HG02885 (cell line): ENCODE measurements around the gene PERM1.
"Not testable (repeated sequence)": the region's sequence is repeated elsewhere in the genome, so short reads cannot be mapped to it uniquely, and the experiment has no call there.

ENCODE experiments used
- ATAC-seq: cut with Tn5 transposase; IDR thresholded peaks from one replicate; pipeline ENCODE4 v1.9.1; 2021; ENCODE audit warnings: mild to moderate bottlenecking; ENCODE audit not compliant: unreplicated experiment, poor library complexity

PERM1 gene

GRCh38 chr1:980137-980571 is 1.7 kb downstream of the PERM1 start:
- ATAC-seq: no peak

DNA sequence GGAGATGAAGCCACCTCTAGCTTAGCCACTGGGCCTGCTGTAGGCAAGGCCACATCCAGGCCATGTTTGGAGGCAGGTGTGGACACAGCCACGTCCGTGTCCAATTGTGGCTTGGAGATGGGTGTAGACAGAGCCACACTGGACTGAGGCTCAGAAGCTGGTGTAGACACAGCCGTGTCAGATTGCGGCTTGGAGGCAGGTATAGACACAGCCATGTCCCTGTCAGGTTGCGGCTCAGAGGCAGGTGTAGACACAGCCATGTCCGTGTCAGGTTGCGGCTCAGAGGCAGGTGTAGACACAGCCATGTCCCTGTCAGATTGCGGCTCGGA is 2.2 kb downstream of the PERM1 start:
- ATAC-seq: no peak

GRCh38 chr1:978835-979743 is 2.8 kb downstream of the PERM1 start:
- ATAC-seq: no peak

DNA sequence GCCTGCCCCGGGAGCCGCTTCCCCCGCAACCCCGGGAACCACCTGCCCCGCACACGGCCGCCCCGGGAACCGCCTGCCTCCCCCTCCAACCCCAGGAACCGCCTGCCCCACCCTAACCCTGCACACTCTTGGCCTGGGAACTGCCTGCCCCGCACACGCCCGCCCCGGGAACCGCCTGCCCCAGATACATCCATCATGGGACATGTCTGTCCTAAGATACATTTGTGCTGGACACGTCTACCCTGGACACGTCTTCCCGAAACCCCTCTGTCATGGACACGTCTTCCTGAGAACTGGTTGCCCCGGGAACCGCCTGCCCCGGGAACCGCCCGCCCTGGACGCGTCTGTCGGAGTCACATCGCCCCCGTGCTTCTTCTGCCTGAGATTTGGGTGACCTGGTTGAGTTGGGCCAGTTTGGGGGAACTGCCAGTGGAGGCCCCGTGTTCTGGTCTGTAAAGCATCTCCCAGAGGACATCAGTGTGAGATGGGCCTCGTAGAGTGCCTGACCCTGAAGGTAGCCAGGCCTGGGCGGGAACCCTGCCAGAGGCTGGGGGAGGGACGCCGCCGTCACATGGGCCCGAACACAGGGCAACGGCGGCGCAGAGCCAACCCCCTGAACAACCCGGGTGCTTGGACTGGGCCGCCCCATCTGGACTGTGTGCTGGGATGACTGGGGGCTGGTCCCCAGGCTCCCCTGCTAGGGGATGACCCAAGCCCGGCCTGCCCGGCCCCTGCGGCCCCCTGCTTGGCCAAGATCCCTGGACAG is 3.6 kb downstream of the PERM1 start:
- no peak for ATAC-seq

GRCh38 chr1:976791-977190 is 5.1 kb downstream of the PERM1 start:
- ATAC-seq: not testable (repeated sequence)

DNA sequence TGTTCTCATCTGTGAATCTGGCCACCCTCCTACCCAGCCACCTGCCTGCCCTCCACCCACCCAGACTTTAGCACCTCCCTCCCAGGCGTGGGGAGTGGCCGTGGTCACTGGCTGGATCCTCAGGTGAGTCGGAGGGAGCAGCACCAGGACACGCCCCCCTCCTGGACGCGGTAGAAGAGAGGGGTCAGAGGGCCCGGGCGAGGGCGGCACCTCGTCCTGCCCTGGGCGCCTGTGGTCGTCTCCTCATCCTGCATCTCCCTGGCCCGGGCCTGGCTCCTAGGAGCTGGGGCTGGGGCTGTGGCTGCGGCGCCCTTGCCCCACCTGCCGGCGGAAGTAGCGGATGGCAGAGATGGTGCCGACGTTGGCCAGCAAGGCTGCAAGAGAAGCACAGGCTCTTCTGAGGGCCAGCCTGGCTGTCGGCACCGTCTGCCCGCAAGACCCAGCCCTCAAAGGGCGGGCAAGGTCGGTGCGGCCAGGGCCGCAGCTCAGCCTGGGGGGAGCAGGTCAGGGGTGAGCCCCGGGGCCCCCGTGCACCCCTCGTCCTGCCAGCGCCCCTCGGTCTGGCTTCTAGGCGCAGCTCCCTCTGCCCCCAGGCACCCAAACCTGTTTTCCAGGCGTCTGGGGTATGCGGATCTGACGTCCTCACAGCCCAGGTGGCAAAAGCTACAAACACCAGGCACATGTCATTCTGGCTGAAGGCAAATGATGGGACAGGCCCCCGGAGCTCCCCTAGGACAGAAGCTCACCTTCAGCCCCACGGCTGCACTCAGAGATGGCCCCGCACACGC is 5.8 kb downstream of the PERM1 start:
- no peak for ATAC-seq

- ATAC-seq: no peak
Observed at GRCh38 chr1:975365-975764, 6.5 kb downstream of the PERM1 start.

GRCh38 chr1:974687-975328 is 7.1 kb downstream of the PERM1 start:
- ATAC-seq: no peak

DNA sequence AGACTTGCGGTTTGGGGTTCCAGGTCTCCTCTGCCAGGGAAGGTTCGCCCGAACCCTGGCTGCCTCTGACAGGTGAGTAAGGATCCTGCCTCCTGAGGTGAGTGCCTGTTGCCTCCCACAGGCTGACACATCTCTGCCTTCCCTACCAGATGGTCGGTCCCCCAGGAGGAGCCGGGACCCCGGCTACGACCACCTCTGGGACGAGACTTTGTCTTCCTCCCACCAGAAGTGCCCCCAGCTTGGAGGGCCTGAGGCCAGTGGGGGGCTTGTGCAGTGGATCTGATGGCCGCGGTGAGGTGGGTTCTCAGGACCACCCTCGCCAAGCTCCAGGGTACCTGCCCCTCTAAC is 7.6 kb downstream of the PERM1 start:
- ATAC-seq: no peak

DNA sequence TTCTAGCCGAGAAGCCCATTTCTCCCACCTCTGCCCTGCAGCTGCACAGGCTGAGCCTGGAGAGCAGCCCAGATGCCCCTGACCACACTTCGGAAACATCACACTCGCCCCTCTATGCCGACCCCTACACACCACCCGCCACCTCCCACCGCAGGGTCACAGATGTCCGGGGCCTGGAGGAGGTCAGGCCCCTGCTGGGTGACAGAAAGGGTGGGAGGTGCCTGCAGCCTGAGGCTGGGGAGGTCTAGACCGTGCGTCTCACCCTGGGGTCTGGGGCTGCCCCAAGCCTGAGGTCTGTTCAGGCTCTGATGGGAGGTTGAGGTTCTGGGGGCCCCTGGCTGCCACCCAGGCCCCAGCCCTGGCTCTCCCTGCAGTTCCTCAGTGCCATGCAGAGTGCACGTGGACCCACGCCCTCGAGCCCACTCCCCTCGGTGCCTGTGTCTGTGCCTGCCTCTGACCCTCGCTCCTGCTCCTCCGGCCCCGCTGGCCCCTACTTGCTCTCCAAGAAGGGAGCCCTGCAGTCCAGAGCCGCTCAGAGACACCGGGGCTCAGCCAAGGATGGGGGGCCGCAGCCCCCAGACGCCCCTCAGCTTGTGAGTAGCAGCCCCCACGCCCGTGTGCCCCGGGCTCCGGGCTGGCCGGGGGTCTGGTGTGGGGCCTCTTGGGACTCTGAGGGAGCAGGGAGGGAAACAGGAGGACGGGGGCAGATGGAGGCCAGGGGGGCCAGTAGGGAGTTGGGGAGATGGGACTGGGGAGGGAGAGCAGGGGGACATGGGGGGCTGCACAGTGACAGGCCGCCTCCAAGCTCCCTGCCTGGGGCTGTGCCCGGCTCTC is 8.2 kb downstream of the PERM1 start:
- ATAC-seq: no peak

DNA sequence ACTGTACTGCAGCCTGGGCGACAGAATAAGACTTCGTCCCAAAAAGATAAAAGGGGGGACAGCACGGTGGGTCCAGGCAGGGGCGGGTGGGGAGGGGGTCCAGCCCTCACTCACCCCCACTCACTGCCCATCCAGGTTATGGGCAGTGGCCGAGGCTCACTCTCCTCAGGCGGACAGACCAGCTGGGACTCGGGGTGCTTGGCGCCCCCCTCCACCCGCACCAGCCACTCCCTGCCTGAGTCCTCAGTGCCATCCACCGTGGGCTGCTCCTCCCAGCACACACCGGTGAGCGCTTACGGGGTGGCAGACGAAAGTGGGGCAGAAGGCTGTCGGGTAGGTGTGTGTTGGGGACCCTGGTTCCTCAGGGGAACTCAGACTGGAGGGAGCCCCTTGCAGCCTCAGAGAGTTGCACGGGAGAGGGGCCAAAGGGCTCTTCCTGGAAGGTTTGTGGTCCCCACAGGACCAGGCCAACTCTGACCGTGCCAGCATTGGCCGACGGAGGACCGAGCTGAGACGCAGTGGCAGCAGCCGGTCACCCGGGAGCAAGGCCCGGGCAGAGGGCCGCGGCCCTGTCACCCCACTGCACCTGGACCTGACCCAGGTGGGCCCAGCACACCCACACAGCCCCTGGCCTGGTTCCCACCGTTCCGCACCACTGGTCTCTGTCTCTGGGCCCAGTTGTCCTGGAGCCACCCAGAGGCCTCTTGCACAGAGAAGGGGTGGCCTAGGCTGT is 9.0 kb downstream of the PERM1 start:
- ATAC-seq: no peak

DNA sequence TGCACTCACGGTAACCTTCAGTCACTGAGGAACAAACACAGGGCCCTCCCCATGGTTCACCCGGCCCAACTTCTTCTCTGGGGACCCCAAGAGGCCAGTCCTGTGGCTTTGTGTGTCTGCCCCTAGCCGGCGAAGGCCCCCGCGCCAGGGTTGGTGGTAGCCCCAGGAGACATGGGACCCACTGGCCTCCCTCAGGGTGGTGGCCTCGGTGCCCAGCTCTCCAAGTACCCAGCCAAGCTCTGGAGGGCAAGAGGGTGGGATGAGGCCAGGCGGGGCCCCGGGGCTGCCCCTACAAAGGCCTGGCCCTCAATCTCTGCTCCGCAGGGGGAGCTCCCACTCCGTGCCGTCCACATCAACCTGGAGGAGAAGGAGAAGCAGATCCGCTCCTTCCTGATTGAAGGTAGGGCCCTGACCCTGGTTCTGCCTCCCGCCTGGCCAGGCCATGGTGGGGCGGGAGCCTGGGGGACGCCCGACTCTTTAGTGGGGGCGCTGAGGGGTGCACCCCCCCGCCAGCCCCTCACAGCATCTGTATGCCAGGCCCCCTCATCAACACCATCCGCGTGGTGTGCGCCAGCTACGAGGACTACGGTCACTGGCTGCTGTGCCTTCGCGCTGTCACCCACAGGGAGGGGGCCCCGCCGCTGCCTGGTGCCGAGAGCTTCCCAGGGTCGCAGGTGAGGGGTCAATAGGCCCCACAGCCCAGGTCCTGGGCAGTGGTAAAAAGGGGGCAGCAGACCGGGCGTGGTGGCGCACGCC is 10.0 kb downstream of the PERM1 start:
- no peak for ATAC-seq

DNA sequence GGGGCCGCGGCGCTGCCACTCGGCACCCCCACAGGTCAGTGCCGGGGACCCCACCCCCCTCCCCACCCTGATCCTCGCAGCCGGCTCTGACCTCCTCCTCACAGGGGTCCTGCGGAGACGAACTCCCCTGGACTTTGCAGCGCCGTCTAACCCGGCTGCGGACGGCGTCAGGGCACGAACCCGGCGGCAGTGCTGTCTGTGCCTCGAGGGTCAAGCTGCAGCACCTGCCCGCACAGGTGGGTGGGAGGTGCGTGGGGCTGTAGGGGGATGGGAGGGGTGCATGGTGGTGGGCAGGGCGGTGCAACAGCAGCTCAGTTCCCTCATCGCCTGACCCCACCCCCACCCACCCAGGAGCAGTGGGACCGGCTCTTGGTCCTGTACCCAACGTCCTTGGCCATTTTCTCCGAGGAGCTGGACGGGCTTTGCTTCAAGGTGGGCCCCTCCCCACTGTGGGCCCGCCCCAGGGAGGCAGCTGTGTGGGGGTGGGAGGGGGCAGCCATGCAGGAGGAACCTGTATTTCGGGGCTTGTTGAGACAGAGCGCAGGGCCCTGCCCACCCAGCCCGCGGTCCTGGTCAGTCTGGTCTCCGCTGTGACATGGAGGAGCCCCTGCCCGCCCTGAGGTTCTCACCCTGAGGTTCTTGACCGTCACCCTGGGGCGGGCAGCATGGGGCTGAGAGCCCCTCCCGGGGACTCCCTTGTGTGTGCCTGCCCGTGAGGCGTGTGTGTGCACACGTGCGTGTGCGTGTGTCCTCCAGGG is 10.7 kb downstream of the PERM1 start:
- no peak for ATAC-seq

DNA sequence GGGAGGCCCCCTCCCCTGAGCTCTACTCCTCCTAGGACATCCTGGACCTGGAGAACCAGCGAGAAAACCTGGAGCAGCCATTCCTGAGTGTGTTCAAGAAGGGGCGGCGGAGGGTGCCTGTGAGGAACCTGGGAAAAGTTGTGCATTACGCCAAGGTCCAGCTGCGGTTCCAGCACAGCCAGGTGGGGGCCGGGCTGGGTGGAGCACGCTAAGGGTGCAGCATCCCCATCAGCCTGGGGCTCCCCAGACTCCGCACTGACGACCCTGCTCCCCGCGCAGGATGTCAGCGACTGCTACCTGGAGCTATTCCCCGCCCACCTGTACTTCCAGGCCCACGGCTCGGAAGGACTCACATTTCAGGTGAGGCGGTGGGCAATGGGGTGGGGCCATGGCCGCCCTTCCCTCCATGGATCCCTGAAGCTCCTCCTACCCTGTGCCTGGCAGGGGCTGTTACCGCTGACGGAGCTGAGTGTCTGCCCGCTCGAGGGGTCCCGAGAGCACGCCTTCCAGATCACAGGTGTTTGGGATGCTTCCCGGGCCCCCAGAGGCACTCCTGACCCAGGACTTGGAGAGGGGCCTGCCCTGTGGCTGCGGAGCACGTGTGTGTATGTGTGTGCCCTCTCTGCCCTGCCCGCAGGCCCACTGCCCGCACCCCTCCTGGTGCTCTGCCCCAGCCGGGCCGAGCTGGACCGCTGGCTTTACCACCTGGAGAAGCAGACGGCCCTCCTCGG is 11.5 kb downstream of the PERM1 start:
- ATAC-seq: no peak

GRCh38 chr1:969260-969855 is 12.5 kb downstream of the PERM1 start:
- ATAC-seq: no peak

DNA sequence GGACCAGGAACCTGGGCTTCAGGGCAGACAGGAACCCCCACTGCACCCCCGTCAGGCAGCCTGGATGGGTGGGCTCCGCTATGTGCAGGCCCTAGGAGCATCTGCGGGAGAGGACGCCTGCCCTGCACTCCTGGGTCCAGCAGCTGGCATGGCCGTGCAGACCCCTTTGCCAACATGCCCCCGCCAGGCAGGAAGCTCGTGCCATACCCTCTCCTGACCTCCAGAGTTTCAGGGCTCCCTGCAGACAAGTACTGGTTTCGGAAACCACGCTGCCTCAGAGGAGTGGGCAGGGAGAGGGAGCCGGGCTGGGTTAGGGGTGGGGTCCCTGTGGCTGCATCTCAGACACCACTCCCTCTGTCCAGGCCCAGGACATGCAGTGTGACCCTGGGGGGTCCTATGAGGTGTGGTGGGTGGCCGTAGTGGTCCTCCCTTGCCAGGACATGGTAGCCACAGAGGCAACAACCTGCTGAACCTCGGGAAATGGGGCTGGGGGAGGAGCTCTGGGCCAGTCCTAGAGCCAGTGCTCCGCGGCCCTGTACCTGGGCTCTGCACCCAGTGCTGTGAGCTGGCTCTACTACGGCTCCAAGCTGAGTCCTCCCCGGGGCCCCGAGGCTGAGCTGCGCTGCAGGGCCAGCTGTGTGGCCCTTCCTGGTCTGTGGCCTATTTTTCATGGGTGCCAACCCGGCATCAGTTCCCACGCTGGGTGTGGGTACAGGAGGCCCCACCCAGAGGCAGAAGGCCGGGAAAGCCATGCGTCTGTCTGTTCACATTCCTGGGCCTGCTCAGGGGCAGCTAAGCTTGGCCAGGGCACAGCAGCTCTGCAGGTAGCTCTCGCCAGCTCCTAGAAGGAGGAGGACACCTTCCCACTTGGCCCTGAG is 14.2 kb downstream of the PERM1 start:
- ATAC-seq: no peak
